ENCODE data around the gene POGLUT2. TPM values are rescaled to one million over a fixed set of nuclear protein-coding genes. Genes with fewer than 3 reads are reported as not detected.

The POGLUT2 gene
- polyA plus RNA-seq, 1 of the 3 experiments (the other 2 are of a cell fraction): 10.2 TPM

DNA sequence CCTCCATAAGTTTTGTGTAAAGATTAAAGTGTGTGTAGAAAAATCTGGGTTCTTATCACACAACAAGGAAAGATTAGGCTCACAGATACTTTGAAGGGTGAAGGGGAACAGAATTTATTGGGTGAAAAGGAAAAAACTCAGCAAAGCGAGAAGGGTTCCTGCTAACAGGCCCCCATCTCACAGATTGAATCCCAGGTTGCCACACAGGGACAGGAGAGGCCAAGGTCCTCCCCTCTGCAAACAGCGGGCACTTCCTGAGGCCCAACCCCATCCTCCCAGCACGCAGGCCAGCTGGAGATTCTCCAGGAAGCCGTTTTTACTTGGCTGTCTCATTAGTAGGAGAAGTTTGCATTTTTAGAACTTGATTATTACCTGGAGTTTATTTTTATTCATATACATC, 31.9 kb upstream of the POGLUT2 start:
- ChIA-PET POLR2A (no interaction called here), CTCF (no interaction called here)
- Histone ChIP-seq H3K36me3 (replicated peaks in 1 of 2; ENCODE audit: control insufficient read depth in 1 of 2, insufficient read depth in 2 of 2, low read length in 1 of 2) (peaks cover 26 to 37% of the 10 kb centered on the region in 2 experiments), H3K27ac (ENCODE audit: low read depth in 2 of 2, low read length in 1 of 2) (no peak overlapping the region), H3K9ac (no peak overlapping the region), H3K4me3 (ENCODE audit: low read depth in 2 of 2, low read length in 1 of 2) (no peak overlapping the region), H3K4me1 (ENCODE audit: control insufficient read depth in 1 of 2, insufficient read depth in 2 of 2, low read depth in 1 of 2, low read length in 1 of 2) (peaks cover 0 to 1% of the 10 kb centered on the region in 2 experiments; a peak in 2 of 4 replicates), H2AFZ (ENCODE audit: low read depth) (no peak overlapping the region), H3K9me3 (no peaks in the 10 kb centered on the region), H4K20me1 (ENCODE audit: insufficient read depth) (no peaks in the 10 kb centered on the region), H3K9me2 (no peaks in the 10 kb centered on the region), H3K27me3 (ENCODE audit: insufficient read depth) (no peaks in the 10 kb centered on the region), H3K4me2 (no peak overlapping the region), H3F3A (replicated peaks; ENCODE audit: insufficient read depth) (peaks cover 20% of the 10 kb centered on the region), H3K79me2 (ENCODE audit: insufficient read depth) (peaks cover 4% of the 10 kb centered on the region; the same call in 1 of the 2 replicates)
- 69% methylated on average over 4 of the region's 4 CpGs for WGBS (ENCODE audit: low lambda C conversion rate)
- no peak for DNase-seq
- no peak for TF ChIP-seq FOXJ3 (CRISPR knock-in tag; IDR thresholded peaks at IDR 0.05)
- no peak for TF ChIP-seq EP300 (IDR thresholded peaks at IDR 0.05; ENCODE audit: borderline replicate concordance in 1 of 2, low read depth in 1 of 2, low read length in 1 of 2)
- TF ChIP-seq, protein P1, sequence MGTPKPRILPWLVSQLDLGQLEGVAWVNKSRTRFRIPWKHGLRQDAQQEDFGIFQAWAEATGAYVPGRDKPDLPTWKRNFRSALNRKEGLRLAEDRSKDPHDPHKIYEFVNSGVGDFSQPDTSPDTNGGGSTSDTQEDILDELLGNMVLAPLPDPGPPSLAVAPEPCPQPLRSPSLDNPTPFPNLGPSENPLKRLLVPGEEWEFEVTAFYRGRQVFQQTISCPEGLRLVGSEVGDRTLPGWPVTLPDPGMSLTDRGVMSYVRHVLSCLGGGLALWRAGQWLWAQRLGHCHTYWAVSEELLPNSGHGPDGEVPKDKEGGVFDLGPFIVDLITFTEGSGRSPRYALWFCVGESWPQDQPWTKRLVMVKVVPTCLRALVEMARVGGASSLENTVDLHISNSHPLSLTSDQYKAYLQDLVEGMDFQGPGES (IDR thresholded peaks at IDR 0.05; ENCODE audit: low read depth, low read length): no peak
- no peak for TF ChIP-seq MXI1 (IDR thresholded peaks at IDR 0.05; ENCODE audit: low read depth, low read length)
- TF ChIP-seq, protein P2, sequence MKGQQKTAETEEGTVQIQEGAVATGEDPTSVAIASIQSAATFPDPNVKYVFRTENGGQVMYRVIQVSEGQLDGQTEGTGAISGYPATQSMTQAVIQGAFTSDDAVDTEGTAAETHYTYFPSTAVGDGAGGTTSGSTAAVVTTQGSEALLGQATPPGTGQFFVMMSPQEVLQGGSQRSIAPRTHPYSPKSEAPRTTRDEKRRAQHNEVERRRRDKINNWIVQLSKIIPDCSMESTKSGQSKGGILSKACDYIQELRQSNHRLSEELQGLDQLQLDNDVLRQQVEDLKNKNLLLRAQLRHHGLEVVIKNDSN (IDR thresholded peaks at IDR 0.05; ENCODE audit: borderline replicate concordance, low read depth): no peak
- no peak for TF ChIP-seq YY1 (IDR thresholded peaks at IDR 0.05; ENCODE audit: low read depth)
- TF ChIP-seq POLR2AphosphoS5 (IDR thresholded peaks at IDR 0.05; ENCODE audit: low read depth, low read length): no peak
- TF ChIP-seq NRF1 (IDR thresholded peaks at IDR 0.05; ENCODE audit: low read depth, low read length): no peak
- TF ChIP-seq ELF1 (IDR thresholded peaks at IDR 0.05): no peak
- TF ChIP-seq, protein P3, sequence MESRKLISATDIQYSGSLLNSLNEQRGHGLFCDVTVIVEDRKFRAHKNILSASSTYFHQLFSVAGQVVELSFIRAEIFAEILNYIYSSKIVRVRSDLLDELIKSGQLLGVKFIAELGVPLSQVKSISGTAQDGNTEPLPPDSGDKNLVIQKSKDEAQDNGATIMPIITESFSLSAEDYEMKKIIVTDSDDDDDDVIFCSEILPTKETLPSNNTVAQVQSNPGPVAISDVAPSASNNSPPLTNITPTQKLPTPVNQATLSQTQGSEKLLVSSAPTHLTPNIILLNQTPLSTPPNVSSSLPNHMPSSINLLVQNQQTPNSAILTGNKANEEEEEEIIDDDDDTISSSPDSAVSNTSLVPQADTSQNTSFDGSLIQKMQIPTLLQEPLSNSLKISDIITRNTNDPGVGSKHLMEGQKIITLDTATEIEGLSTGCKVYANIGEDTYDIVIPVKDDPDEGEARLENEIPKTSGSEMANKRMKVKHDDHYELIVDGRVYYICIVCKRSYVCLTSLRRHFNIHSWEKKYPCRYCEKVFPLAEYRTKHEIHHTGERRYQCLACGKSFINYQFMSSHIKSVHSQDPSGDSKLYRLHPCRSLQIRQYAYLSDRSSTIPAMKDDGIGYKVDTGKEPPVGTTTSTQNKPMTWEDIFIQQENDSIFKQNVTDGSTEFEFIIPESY (IDR thresholded peaks at IDR 0.05; ENCODE audit: borderline replicate concordance, low read depth): no peak

DNA sequence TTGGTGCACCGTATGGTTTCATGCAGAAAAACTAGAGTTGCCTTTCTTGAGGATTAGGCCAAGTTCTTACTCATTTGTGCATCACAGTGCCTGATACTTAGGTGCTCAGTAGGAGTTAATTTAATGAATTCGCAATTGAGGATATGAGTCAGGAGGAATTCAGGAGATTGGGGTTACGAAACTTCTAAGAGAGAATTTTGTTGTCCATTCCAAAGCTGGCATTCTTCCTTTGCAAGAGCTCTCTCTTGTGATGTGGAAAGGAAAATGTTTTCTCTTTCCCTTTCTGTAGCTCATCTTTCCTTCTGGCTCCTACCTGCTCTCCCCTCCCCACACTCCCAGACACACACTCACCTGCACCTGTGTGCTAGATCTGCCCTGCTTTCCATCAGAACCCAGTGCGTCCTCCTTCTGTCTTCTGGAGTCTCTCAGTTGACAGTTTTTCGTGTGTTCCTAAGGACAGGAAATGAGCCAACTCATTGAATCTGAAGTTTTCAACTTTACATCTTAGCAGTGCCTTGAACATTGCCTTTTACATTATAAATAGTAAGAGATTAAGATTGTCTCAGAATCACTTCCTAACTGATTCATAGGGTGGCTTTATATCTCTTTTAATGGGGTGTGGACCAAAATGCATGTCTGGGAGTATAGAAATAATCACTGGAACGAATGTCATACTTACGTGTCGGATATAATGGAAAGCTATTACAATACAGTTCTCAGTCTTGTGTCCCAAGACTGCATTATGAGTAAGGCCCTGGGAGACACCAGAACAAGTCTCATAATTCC, 27.3 kb upstream of the POGLUT2 start:
- ChIA-PET CTCF (interaction anchor here (1.8 kb wide), 1 partner anchor 26 kb away, joined by 5 read pairs; no protein-coding TSS in a partner anchor), POLR2A (no interaction called here)
- peak overlapping the region; percentile 25 to 50; a peak in 3 of 4 replicates for H3K4me3 ChIP-seq (ENCODE audit: low read depth in 2 of 2, low read length in 1 of 2)
- H3K4me1 ChIP-seq (ENCODE audit: control insufficient read depth in 1 of 2, insufficient read depth in 2 of 2, low read depth in 1 of 2, low read length in 1 of 2): peaks cover 0 to 7% of the 10 kb centered on the region in 2 experiments; a peak in 2 of 4 replicates
- H3K36me3 ChIP-seq (replicated peaks in 1 of 2; ENCODE audit: control insufficient read depth in 1 of 2, insufficient read depth in 2 of 2, low read length in 1 of 2): peaks cover 41 to 46% of the 10 kb centered on the region in 2 experiments
- H3K9ac ChIP-seq: peak overlapping the region; percentile 47; the same call in 1 of the 2 replicates
- H3K9me2 ChIP-seq: no peaks in the 10 kb centered on the region
- peaks cover 4% of the 10 kb centered on the region; the same call in 1 of the 2 replicates for H3K79me2 ChIP-seq (ENCODE audit: insufficient read depth)
- H3K9me3 ChIP-seq: no peaks in the 10 kb centered on the region
- no peaks in the 10 kb centered on the region for H3K27me3 ChIP-seq (ENCODE audit: insufficient read depth)
- H3F3A ChIP-seq (replicated peaks; ENCODE audit: insufficient read depth): peaks cover 30% of the 10 kb centered on the region
- H3K27ac ChIP-seq (ENCODE audit: low read depth in 2 of 2, low read length in 1 of 2): peak overlapping the region; percentile 28 to 78; a peak in 3 of 4 replicates
- H2AFZ ChIP-seq (ENCODE audit: low read depth): no peak overlapping the region
- 20% methylated on average over 8 of the region's 8 CpGs for WGBS (ENCODE audit: low lambda C conversion rate)
- DNase-seq: no peak
- no peaks in the 10 kb centered on the region for H4K20me1 ChIP-seq (ENCODE audit: insufficient read depth)
- peak overlapping the region; percentile 75 for H3K4me2 ChIP-seq
- no peak for TF ChIP-seq RFX5 (IDR thresholded peaks at IDR 0.05; ENCODE audit: low read length)
- TF ChIP-seq, protein P4, sequence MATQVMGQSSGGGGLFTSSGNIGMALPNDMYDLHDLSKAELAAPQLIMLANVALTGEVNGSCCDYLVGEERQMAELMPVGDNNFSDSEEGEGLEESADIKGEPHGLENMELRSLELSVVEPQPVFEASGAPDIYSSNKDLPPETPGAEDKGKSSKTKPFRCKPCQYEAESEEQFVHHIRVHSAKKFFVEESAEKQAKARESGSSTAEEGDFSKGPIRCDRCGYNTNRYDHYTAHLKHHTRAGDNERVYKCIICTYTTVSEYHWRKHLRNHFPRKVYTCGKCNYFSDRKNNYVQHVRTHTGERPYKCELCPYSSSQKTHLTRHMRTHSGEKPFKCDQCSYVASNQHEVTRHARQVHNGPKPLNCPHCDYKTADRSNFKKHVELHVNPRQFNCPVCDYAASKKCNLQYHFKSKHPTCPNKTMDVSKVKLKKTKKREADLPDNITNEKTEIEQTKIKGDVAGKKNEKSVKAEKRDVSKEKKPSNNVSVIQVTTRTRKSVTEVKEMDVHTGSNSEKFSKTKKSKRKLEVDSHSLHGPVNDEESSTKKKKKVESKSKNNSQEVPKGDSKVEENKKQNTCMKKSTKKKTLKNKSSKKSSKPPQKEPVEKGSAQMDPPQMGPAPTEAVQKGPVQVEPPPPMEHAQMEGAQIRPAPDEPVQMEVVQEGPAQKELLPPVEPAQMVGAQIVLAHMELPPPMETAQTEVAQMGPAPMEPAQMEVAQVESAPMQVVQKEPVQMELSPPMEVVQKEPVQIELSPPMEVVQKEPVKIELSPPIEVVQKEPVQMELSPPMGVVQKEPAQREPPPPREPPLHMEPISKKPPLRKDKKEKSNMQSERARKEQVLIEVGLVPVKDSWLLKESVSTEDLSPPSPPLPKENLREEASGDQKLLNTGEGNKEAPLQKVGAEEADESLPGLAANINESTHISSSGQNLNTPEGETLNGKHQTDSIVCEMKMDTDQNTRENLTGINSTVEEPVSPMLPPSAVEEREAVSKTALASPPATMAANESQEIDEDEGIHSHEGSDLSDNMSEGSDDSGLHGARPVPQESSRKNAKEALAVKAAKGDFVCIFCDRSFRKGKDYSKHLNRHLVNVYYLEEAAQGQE (IDR thresholded peaks at IDR 0.05; ENCODE audit: low read depth, low read length): no peak
- TF ChIP-seq, protein P5, sequence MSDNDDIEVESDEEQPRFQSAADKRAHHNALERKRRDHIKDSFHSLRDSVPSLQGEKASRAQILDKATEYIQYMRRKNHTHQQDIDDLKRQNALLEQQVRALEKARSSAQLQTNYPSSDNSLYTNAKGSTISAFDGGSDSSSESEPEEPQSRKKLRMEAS (IDR thresholded peaks at IDR 0.05; ENCODE audit: low read depth): 0 out of 2 replicates have a peak, but pooled peaks have one; percentile 6
- TF ChIP-seq, protein P6, sequence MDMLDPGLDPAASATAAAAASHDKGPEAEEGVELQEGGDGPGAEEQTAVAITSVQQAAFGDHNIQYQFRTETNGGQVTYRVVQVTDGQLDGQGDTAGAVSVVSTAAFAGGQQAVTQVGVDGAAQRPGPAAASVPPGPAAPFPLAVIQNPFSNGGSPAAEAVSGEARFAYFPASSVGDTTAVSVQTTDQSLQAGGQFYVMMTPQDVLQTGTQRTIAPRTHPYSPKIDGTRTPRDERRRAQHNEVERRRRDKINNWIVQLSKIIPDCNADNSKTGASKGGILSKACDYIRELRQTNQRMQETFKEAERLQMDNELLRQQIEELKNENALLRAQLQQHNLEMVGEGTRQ (IDR thresholded peaks at IDR 0.05; ENCODE audit: borderline replicate concordance, low read depth, low read length): no peak
- no peak for TF ChIP-seq TAF1 (IDR thresholded peaks at IDR 0.05; ENCODE audit: borderline replicate concordance, low read depth, low read length)
- peak; percentile 76; the same call in 1 of the 2 replicates for TF ChIP-seq FOSL2 (IDR thresholded peaks at IDR 0.05; ENCODE audit: borderline replicate concordance, low read depth)
